GM12864 (cell line): Measurements from ENCODE around the gene CASKIN2.
"Not testable (repeated sequence)": the region's sequence is repeated elsewhere in the genome, so short reads cannot be mapped to it uniquely, and the experiment has no call there.

Source experiments
- DNase-seq: peaks from one replicate; pipeline ENCODE4 v3.0.0-alpha.2; 2011; ENCODE audit warnings: low read depth
- H3K4me3 ChIP-seq: 2 replicates; pipeline ENCODE4 v1.5.1; 2011; ENCODE audit warnings: mild to moderate bottlenecking, low read depth, low read length, control low read depth
- TF ChIP-seq, protein P1 (sequence below): IDR thresholded peaks from 2 replicates; pipeline ENCODE4 v1.5.1; 2011; ENCODE audit warnings: low read depth, mild to moderate bottlenecking, moderate library complexity, low read length, control low read depth, inconsistent platforms; ENCODE audit errors: missing control alignments

CASKIN2 gene

DNA sequence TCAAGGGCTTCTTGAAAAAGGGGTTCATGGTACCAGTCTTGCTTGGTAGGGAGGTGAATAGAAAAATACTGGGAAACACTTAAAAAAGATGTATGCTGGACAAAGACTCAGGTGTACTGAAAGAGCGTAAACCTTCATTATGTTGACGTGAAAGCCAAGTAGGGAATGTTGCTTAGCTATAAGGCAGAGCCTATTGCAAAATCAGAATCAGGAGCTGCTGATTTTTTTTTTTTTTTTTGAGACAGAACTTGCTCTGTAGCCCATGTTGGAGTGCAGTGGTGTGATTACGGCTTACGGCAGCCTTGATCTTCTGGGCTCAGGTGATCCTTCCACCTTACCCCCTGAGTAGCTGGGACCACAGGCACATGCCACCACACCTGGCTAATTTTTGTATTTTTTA is 55.0 kb downstream of the CASKIN2 start:
- TF ChIP-seq, protein P1, sequence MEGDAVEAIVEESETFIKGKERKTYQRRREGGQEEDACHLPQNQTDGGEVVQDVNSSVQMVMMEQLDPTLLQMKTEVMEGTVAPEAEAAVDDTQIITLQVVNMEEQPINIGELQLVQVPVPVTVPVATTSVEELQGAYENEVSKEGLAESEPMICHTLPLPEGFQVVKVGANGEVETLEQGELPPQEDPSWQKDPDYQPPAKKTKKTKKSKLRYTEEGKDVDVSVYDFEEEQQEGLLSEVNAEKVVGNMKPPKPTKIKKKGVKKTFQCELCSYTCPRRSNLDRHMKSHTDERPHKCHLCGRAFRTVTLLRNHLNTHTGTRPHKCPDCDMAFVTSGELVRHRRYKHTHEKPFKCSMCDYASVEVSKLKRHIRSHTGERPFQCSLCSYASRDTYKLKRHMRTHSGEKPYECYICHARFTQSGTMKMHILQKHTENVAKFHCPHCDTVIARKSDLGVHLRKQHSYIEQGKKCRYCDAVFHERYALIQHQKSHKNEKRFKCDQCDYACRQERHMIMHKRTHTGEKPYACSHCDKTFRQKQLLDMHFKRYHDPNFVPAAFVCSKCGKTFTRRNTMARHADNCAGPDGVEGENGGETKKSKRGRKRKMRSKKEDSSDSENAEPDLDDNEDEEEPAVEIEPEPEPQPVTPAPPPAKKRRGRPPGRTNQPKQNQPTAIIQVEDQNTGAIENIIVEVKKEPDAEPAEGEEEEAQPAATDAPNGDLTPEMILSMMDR: no peak
- no peak for DNase-seq
- H3K4me3 ChIP-seq: no peak overlapping the region

DNA sequence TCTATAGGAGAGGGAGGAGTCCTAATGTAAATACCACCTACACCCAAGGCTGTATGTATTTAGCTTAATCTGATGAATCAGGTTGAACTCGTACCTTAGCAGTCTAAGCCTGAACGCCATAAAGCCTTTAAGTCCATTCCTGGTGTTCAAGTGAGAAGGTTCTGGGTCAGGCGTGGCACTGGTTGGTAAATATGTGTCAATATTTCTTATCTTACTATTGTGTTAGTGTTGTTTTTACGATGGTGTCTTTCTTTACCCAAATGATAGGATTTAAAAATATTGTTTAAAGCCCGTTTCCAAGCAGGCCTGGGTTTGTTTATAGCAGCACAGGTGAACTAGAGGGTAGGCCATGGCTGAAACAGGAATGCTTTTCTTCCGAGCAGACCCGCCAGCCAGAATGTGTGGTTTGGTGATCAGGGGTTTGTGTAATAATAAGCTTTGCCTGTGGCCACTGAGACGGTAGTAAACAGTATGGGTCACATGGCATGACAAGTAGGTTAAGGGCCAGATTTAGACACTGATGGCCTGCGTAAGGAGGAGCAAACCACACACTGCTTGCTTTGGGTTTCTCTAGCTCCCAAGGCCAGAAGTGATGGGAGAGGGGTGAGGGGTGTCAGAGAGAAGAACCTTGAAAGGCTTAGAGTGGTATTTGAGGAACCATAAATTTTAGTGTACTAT is 55.6 kb downstream of the CASKIN2 start:
- H3K4me3 ChIP-seq: no peak overlapping the region
- TF ChIP-seq, protein P1: no peak
- peak; percentile 31 for DNase-seq

DNA sequence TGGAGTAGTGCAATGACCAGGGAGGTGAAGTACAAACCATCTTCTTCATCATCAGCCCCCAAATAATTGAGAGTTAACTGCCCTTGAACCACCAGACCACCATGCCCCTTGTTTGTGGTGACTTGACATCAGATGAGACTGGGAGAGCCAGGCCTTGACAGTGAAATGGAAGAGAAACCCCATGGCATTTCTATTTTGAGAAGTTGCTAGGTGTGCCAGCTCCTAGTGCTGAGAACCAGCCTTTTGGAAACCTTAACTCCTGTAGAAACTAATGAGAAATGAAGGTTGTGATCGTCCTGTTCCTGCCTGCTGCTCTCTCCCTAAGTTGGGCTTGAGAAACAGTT is 56.1 kb downstream of the CASKIN2 start:
- no peak for DNase-seq
- H3K4me3 ChIP-seq: no peak overlapping the region
- TF ChIP-seq, protein P1: no peak

DNA sequence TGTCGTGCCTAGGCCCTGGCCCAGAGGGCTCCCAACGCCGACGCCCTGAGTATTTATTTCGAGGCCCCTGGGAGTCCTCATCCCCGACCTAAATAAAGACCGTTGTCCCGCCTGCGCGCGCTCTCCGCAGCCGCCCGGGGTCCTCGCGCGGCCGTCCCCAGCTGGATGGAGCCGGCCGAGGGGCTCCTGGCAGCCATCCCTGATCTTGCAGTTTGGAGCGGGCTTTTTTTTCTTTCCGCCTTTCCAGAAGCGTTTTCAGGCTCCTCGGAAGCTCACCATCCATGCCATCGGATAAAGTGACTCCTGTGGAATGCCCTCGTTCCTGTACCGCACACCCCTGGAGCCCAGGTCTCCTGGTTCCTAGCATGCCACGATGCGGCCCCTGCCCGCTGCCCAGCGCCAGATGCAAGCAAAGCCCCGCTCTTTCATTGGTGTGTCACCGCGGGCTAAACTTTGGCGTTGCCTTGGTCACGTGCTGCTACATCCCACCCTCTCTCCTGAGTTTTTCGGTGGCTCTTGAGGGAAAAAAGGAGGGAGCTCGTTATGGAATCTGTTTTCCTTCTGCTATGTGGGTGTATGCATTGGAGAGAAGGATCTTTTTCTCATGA is 58.2 kb downstream of the CASKIN2 start:
- no peak for DNase-seq
- peak overlapping the region; percentile 96 for H3K4me3 ChIP-seq
- TF ChIP-seq, protein P1: no peak

DNA sequence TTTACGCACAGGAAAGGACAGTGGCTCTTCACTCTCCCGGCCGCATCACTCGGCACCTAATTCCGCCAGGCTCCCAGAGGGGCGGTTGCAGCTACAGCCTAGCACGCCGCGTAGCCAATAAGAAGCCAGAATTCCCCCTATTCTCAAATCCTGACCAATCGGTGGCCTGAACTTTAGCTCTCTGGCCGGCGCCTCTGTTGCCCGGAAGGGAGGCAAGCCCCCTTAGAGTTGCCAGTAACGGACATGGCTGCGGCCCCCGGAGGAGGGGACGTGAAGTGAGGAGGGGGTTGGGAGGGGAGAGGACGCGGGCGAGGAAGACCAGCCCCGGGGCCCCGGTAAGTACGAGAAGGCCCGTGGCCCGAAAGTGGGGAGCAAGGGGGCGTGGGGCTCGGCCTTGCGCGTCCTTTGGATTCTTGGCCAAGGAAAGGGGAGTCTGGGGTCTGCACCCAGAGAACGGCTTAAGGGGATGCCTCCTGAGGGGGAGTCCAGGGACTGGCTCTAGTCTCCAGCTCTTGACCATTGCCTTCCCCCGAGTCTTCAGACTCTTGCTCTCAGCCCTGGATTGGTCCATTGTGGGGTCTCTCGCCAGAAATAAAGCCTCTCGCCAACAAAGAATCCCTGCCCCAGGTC is 58.8 kb downstream of the CASKIN2 start, which contains the start of gene TMEM94:
Gene TMEM94 (plus strand): TSS at position 219 of the 630 bp plus-strand sequence. CDS start 15,271 bp downstream, outside the sequence.
- H3K4me3 ChIP-seq: peak within 1 kb of the TSS; percentile 96
- DNase-seq: peak; percentile 96
- TF ChIP-seq, protein P1: no peak

DNA sequence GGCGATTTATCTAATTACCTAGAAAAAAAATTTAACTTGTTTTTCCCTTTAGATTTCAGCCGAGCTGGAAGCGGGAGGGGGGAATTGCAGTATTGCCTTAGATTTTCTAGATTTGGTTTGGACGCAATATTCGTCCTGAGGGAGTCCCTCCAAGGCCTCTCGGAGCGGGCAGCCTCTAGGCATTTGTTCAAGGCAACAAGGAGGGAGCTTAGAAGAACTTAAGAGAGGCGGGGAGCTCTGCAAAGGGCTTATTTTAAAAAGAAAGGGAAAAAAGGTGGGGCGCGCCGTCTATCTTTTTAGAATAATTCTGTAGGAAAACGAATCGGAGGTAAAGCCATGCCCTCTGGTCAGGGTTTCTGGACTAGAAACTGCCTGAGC is 59.3 kb downstream of the CASKIN2 start:
- H3K4me3 ChIP-seq: peak overlapping the region; percentile 96
- no peak for DNase-seq
- TF ChIP-seq, protein P1: no peak

DNA sequence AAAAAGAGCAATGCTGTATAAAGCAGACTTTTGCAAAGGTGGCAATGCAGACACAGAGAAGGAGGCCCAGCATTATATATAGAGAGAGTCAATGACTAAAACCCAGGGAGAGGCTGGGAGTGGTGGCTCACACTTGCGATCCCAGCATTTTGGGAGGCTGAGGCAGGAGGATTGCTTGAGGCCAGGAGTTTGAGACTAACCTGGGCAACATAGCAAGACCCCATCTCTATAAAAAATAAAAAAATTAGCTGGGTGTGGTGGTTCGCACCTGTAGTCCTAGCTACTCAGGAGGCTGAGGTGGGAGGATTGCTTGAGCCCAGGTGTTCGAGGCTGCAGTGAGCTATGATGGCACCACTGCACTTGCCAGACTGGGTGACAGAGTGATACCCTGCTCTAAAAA is 60.7 kb downstream of the CASKIN2 start:
- H3K4me3 ChIP-seq, DNase-seq: not testable (repeated sequence)
